DMS114 treated with DMSO at 0.1 percent for 48 hours (cell line): ENCODE results near the gene NAA35.
"Not testable (repeated sequence)": the region's sequence is repeated elsewhere in the genome, so short reads cannot be mapped to it uniquely, and the experiment has no call there.

Experiments
- DNase-seq: peaks from one replicate; lab custom pipeline; 2025; ENCODE audit not compliant: unreplicated experiment; lab: John Stamatoyannopoulos, UW

NAA35 gene

DNA sequence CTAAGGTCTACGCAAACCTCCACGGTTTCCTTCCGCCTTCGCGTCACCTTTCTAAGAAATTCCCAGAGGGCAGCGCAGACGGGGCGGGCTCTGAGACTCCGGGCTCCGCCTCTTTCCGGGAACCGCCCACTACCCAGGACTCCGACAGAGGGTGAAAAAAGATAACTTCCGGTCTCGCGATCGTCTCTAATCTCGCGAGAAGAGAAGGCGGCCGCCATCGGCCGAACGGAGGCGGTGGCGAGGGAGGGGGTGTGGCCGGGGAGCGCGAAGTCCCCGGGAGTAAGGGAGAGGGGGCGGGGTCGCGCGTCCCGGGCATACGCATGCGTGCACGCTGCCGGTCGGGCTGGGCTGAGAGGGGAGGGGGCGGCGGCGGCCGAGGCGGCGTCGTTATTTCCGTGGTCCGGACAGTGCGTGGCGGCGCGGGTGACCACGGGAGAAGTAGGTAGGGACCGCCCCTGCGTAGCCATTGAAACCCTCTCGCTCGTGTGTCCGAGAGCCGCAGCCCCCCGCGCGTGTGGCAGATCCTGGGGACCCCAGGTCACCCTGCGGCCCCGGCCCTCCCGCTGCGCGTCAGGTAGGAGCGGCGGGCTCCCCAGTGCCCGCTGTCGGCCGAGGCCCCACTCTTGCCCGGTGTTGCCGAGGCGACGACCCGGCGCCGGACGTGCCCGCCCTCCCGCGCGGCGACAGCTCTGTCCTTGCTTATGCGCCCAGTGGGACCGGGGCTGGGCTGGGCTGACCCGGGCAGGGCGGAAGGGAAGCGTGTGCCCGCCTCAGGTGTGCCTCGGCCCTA is at the start of gene NAA35:
Gene NAA35 (plus strand): TSS at position 315 of the 790 bp plus-strand sequence. CDS start 1,014 bp downstream, outside the sequence.
- peak; percentile 91 for DNase-seq

DNA sequence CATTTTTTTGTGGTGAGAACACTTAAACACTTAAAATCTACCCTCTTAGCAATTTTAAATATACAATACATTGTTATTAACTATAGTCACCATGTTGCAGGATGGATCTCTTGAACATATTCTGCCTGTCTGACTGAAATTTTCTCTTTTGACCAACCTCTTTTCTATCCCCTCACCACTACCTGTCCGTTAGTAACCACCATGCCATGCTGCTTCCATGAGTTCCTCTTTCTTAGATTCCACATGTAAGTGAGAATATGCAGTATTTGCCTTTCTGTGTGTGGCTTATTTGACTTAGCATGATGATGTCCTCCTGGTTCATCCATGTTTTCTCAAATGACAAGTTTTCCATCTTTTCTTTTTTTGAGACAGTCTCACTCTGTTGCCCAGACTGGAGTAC is 48.5 kb upstream of the NAA35 start:
- no peak for DNase-seq

DNA sequence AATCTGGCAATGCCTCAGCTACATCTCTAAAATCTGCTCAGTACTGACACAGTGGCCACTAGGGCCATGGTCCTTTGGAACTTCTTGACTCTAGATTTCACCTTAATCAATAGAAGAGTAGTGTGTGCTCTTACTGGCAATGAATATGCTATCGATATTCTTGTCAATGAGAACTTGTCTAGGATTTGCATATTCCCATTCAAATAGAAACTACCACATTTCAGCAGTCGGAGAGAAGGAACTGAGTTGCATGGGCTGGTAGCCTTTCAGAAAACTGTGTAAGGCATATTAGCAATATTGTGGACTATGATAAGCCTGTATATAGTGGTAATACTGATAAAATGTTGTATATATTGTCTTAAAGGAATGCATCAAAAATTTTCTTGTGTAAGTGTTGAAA is 45.3 kb upstream of the NAA35 start:
- no peak for DNase-seq

DNA sequence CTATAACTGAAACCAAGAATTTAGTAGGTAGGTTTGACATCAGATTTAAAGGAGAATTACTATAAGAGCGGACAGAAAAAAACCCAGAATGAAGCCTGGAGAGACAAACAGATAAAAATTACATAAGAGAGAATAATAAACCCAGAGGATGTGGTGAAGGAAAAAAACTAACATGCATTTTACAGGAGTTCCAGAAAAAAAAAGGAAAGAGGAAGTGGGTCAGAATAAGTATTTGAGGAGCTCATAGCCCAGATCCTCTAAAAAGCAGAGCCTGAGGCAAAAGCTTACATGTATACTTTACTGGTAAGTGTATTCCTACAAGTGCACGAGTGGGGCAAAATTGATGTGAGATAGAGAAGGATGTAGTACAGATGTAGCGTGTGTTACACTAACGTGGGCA is 43.1 kb upstream of the NAA35 start:
- no peak for DNase-seq

DNA sequence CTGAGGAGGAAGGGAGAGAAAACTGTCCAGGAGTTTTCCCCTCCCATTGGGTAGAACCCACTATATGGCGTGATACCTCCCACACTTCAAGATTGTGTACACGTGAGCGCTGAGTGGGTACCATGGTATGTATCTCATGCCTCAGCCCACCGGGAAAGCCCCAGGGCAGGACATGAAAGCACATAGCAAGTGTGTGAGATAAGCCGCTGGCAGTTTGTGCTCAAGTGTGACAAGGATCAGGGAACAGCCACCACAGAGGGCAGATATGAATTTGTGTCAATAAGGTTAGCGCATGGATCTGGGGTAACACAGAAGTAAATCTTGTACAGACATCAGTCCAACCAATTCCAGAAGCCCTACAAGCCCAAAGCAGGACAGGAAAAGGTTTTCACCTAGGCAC is 42.6 kb upstream of the NAA35 start:
- DNase-seq: no peak

DNA sequence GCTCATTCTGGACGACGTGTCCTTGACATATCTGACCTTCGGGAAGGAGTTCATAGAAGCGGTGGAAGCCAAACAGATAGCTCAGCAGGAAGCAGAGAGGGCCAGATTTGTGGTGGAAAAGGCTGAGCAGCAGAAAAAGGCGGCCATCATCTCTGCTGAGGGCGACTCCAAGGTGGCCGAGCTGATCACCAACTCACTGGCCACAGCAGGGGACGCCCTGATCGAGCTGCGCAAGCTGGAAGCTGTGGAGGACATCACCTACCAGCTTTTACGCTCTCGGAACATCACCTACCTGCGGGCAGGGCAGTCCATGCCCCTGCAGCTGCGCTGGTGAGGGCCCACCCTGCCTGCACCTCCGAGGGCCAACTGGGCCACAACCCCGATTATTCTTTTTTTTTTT is 41.6 kb upstream of the NAA35 start:
- no peak for DNase-seq

DNA sequence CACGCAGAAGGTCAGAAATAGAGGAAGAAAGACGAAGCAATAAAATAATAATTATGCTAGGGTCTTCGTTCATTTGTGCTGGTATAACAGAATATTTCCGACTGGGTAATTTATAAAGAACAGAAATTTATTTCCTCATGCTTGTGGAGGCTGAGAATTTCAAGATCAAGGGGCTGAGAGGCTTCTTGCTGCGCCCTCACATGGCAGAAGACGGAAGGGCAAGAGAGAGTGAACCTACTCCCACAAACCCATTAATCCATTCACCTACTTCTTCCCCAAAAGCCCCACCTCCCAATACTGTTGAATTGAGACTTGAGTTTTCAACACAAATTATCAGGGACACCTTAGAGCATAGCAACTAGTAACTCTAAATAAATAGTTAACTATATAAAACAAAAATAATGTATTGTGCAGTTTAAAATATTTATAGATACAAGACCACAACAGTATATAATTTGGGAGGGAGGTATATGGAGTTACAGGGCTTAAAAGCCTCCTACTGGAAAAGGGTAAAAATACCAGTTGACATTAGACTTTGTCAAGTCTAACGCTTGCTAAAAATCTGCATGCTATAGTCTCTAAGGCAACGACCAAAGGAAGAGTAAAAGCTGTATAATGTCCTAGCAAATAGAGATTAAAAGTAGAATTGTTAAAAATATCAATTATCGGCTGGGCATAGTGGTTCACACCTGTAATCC is 40.3 kb upstream of the NAA35 start:
- no peak for DNase-seq

DNA sequence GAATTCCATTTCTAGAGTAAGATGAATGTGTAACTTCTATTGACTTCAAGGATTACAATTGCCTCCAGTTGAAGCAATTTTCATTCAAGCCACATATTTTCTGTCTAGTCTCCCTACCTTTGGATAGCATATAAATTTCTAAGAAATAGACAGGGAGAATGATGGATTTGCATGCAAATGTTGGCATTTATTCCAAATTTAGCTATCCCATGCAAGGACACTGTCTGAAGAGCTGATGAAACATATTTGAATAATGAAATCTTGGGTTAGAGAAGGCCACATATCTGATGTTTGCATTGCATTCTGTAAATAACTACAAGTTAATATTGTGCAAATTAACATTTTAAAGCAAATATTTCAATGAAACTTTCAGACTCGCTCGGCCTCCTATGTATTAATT is 36.0 kb upstream of the NAA35 start:
- DNase-seq: no peak

DNA sequence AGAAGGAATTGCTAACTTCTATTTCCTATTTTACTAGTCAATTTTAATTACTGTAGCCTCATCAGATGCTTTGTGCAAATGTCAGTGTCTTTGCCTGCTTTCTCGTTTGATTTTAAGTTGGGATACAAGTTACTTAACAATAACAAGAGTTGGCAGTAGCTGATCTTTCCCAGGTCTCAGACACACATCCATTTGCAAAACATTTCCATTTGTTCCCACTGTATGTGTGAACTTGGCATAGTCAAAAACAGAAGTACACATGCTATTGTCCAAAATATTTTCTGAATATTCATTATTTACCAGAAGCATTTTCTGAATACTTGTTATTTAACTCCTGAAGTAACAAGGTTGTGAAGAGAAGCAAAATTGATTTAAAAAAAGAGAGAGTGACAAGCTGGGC is 35.0 kb upstream of the NAA35 start:
- DNase-seq: no peak

DNA sequence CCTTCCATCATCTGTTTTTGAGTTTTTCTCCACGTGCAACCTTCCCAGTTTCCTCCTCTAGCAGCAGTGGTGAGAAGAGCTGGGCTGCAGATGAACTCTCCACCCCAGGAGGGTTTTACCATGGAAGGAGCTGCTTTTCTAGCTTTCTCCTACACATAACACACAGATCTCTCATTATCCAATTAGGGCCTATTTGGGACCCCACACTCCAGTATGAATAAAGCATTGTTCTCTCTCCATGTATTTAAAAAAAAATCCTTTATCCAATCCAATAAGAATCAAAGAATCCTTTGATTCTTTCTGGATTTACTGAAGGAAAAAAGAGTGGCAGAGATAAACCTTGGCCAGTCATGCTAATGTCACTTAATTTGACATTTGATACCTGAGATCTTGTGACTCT is 31.6 kb upstream of the NAA35 start:
- DNase-seq: no peak

DNA sequence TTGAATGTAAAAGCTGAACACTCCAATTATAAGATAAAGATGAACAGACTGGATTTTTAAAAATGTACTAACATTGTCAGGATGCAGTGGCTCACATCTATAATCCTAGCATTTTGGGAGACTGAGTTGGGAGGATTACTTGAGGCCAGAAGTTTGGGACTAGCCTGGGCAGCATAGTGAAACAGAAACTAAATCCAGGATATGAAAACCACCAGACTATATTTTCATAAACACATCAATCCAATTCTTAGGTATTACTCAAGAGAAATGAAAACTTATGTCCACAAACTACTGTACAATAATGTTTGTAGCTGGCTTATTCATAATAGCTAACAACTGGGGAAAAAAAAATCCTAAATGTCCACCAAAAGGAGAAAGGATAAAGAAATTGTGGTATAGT is 26.8 kb upstream of the NAA35 start:
- DNase-seq: no peak

DNA sequence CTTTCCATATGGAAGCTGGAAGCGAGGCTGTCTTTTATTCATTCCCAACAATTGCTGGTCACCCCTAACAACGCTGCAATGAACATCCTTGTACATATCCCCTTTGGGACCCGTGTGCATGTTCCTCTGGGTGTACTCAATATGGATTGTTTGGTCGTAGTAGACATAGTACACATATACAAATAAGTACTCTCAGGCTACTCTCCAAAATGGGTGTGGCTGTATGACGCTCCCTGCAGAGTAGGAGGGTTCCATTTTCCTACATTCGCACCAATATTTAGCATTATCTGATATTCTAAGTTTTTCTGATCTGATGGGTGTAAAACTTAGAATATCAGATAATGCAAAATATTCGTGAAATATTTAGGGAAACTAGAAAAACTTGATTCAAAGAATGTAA is 23.2 kb upstream of the NAA35 start:
- no peak for DNase-seq

DNA sequence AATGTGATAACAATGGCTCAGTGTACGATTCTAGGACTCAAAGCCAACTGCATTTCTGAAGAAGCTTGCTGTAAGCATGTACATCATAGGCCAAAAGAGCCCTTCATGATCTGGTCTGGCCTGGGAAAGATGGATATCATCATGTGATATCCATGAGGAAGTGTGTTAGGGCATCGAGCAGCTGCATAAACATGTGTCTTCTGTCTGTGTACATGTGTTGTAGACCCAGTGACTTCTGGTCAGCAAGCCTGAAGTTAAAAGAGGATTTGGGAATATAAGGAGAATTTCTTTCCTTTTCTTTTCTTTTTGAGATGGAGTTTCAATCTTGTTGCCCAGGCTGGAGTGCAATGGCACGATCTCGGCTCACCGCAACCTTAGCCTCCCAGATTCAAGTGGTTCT is 15.5 kb upstream of the NAA35 start:
- DNase-seq: no peak

DNA sequence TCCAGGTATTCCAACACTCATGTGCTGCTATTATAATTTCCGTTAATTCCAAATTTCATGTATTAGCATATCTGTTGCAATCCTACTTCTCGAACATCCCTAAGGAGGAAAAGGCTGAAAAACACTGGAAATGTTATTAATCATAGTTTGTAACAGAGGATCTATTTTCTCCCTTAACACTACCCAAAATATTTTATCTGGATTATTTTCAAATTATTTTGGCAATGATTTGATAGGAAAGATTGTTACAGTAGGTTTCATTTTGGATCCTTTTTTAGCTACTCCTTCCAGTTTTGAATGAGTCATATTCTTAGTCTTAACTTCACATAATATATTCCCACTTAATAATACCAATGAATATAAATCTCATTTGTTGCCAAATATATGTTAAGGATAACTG is 13.9 kb upstream of the NAA35 start:
- DNase-seq: no peak

DNA sequence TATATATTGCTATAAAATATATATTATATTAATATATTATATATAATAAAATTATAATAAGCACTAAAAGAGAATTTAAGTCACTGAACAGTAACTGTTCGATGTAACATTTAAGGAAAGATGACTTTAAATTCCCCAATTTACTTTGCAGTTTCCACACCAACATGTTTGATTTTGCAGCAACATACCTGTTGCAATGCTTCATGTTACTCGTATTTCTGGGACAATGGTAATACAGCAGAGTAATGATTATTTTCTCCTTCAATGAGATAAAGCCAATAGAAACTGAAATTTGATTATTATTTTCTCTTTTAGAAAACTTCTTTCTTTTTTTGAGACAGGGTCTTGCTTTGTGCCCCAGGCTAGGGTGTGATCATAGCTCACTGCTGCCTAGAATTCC is 9.5 kb upstream of the NAA35 start:
- DNase-seq: no peak

DNA sequence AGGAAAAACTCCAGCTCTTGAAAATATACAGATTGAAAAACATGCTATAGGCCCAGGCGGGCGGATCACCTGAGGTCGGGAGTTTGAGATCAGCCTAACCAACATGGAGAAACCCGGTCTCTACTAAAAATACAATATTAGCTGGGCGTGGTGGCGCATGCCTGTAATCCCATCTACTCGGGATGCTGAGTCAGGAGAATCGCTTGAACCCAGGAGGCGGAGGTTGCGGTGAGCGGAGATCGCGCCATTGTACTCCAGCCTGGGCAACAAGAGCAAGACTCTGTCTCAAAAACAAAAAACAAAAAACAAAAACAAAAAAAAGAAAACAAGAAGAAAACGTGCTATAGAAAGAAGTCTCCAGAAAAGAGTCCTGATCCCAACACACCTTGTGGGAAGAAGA is 5.0 kb upstream of the NAA35 start:
- not testable (repeated sequence) for DNase-seq

DNA sequence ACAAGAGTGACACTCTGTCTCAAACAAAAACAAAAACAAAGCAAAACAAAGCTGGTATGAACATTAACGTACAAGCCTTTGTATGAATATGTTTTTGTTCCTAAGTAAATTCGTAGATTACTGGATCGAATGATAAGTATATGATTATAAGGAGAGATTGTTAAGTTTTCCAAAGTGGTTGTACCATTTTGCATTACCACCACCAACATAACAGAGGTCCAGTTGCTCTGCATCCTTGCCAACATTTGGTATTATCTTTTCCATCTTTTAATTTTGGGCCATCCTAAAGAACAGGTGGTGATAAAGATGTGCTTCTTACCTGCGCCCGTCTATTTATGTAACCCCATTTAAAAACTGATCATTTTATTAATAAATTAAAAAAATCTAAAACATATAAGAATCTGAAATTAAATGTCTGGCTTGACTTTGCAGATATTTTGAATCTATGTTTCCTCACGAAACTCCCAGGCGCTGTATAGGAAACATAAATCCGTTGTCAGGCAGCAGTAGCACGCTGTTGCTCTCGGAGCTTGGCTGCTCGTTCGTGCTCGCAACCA is 593 bp upstream of the NAA35 start:
- DNase-seq: no peak

DNA sequence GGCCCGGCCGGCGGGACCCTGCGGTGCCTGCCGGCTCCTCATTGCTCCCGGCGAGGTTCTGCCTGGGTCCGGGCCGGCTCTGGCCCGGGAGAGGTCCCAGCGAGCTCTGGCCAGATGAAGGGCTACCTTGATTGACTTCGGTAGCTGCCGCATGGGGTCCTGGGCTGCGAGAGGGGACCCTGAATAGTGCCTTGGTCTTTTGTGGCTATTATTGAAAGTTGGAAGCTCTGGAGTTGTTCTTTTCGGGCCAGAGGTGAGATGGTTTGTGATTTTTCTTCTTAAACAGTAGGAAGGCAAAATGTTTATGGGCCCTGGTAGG is 635 bp downstream of the NAA35 start:
- no peak for DNase-seq

DNA sequence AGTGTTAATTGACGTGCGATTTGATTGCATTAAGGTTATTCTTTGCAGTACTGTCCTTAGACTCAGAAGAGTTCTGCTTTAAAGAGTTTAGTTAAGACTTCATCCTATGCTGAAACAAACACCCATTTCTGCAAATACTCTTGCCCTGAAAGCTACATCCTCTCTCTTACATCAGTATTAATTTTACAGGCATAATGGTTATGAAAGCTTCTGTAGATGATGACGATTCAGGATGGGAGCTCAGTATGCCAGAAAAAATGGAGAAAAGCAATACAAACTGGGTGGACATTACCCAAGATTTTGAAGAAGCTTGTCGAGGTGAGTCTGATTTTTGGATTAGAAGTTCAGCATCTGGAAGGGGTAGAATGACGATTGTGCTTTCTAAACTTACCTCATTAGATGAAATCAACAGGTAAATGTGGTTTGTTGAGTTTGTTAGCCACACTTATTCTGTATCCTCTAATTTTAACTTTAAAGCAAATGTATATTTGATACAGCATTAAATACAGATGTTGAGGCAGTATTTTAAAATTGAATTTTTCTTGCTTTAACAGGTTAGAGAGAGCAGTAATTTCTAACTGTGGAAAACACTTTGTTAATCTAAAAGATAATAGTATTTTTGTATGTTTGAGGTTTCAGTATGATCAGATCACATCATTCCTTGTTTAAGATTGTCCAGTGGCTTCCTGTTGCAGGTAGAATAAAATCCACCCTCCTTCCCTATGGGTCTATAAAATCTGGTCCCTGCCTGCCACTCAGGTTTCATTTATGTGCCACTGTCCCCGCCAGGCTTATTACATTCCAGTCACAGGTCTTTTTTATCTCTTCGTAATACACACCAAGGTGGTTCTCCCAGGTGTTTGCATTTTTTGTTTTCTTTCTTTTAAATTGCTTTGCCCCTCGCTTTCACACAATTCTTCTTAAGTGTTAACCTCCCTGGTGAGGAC is 1.3 kb downstream of the NAA35 start:
- DNase-seq: no peak

DNA sequence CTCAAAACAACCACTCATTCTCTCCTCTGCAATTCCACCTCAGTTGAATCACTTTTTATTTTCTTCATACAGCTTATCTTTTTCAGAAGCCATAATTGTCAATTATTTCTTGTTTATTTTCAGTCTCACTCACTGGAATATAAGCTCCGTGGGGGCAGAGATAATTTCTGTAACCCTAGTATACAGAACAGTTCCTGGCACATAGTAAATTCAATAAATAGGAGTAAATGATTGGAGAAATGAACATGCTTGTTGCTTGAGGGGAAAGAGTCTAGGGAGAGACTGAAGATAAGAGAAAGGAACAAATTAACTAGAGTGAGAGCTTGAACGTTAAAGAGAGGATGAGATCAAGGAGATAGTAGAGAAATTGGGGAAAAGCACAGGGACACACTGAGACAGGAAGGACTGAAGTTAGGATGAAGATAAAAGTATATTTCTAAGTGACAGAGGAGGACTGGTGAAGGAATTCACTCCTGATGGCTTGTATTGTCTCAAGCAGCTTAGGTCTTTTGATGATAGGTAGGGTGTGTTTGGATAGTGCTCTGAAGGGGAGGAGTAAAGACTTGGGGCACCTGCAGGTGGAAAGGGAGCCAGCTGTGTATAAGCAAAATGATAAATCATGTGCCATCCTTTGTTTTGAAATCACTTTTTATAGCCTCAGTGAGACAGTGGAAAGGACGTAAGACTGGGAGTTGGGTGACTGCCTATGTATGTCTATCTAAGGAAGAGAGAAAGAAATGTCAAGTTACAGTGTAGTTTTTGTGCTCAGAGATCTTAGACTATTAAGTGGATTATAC is 2.2 kb downstream of the NAA35 start:
- DNase-seq: no peak
